Measurements from ENCODE around the gene PRKN.

PRKN gene

DNA sequence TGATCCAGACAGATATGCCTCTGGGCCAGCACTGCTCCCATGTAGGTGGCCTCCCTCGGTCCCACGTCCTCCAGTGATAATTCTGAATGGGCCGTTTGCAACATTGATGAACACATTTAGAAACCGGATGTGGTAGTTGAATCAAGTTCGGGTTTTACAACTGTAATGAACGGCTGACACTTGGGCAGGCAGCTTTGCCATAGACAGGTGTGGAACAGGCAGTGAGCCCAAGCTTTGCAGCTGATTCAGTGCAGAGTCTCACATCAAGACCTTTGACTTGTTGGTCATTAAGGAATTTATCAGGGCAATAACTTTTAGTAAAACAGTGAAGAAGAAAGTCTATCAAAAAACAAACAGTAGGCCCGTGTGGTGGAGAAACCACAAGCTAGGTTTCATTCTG lies 987.1 kb downstream of the PRKN start:
- no peak overlapping the region for H3K4me3 ChIP-seq (ENCODE audit: low read depth, low read length)
- DNase-seq (ENCODE audit: low read depth) = no peak
- TF ChIP-seq, protein P1, sequence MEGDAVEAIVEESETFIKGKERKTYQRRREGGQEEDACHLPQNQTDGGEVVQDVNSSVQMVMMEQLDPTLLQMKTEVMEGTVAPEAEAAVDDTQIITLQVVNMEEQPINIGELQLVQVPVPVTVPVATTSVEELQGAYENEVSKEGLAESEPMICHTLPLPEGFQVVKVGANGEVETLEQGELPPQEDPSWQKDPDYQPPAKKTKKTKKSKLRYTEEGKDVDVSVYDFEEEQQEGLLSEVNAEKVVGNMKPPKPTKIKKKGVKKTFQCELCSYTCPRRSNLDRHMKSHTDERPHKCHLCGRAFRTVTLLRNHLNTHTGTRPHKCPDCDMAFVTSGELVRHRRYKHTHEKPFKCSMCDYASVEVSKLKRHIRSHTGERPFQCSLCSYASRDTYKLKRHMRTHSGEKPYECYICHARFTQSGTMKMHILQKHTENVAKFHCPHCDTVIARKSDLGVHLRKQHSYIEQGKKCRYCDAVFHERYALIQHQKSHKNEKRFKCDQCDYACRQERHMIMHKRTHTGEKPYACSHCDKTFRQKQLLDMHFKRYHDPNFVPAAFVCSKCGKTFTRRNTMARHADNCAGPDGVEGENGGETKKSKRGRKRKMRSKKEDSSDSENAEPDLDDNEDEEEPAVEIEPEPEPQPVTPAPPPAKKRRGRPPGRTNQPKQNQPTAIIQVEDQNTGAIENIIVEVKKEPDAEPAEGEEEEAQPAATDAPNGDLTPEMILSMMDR (IDR thresholded peaks at IDR 0.05; ENCODE audit: low read depth, low read length, missing control alignments) = no peak

DNA sequence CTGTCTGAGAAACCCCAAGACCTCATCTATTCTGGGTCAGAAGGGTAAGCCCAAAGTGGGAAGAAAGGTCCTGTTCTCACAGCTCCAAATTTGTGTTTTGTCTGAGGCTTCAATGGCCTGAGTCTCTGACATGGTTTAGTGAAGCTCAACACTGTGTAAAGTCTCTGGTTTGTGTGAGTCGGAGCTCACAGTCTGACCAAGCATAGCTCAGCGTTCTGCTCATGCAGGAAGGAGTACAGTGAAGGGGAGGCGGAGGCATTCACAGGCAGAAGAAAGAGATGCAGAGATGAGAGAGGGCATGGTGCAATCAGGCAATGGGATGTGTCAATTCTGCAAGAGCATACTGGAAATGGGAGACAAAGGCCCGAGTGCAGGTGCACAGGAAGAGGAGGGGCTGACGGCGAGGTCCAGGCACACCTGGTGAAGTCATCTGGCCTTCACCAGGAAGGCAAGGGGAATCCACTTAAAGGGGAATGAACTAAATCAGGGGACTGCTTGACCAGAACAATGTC lies 990.7 kb downstream of the PRKN start:
- TF ChIP-seq, protein P1 (IDR thresholded peaks at IDR 0.05; ENCODE audit: low read depth, low read length, missing control alignments) = no peak
- DNase-seq (ENCODE audit: low read depth) = no peak
- H3K4me3 ChIP-seq (ENCODE audit: low read depth, low read length) = no peak overlapping the region

- H3K4me3 ChIP-seq (ENCODE audit: low read depth, low read length) = no peak overlapping the region
- TF ChIP-seq, protein P1 (IDR thresholded peaks at IDR 0.05; ENCODE audit: low read depth, low read length, missing control alignments) = no peak
- DNase-seq (ENCODE audit: low read depth) = no peak
These were observed 991.2 kb downstream of the PRKN start for GRCh38 chr6:161736326-161736725.

DNA sequence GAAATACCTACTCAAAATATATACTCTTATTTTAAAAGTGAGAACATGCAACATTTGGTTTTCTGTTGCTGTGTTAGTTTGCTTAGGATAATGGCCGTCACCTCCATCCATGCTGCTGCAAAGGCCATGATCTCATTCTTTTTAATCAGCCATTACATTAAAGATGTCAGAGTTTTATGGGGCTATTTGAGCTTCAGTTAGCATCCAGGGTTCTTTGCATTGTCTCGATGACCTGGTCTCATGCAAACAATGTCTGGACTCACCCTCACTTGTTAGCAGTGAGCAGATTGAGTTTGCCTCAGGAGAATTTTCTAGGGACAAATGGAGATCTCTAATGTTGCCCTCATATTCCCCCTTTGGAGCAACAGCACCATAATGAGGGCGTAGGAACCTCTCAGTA lies 995.0 kb downstream of the PRKN start:
- DNase-seq (ENCODE audit: low read depth) = no peak
- H3K4me3 ChIP-seq (ENCODE audit: low read depth, low read length) = no peak overlapping the region
- TF ChIP-seq, protein P1 (IDR thresholded peaks at IDR 0.05; ENCODE audit: low read depth, low read length, missing control alignments) = no peak

- TF ChIP-seq, protein P1 (IDR thresholded peaks at IDR 0.05; ENCODE audit: low read depth, low read length, missing control alignments) = no peak
- H3K4me3 ChIP-seq (ENCODE audit: low read depth, low read length) = no peak overlapping the region
- DNase-seq (ENCODE audit: low read depth) = no peak
These were observed 1000.3 kb downstream of the PRKN start for GRCh38 chr6:161727083-161727833.

DNA sequence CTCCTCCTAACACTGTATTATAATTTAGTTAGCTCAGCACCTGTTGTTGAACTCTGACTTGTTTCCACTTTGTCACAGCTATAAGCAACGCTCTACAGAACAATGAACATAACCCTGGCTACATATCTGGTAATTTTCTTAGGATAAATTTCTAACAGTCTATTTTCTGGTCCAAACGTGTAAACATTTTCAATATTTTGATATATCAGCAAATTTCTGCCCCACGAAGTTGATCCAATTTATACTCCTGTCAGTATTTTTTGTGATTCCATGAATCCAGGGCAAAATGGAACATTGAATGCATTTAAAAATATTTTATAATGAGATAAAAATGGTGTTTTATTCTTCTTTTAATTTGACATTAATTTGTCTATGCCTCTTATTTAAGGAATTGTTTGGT lies 1005.2 kb downstream of the PRKN start:
- H3K4me3 ChIP-seq (ENCODE audit: low read depth, low read length) = no peak overlapping the region
- TF ChIP-seq, protein P1 (IDR thresholded peaks at IDR 0.05; ENCODE audit: low read depth, low read length, missing control alignments) = no peak
- DNase-seq (ENCODE audit: low read depth) = no peak

GRCh38 chr6:161721511-161721910 lies 1006.1 kb downstream of the PRKN start:
- TF ChIP-seq, protein P1 (IDR thresholded peaks at IDR 0.05; ENCODE audit: low read depth, low read length, missing control alignments) = no peak
- H3K4me3 ChIP-seq (ENCODE audit: low read depth, low read length) = no peak overlapping the region
- DNase-seq (ENCODE audit: low read depth) = no peak

Measured in GM12864 (cell line).